K562 (cell line): ENCODE data around the gene MROH8. TPM values are rescaled to one million over a fixed set of nuclear protein-coding genes. Genes with fewer than 3 reads are reported as not detected.
A peak's percentile ranks its signal among the peaks of the same experiment; 100 is the strongest.

Source experiments
- ATF7 ChIP-seq: fragments of 450-650 bp; IDR thresholded peaks from 2 replicates; pipeline ENCODE4 v1.7.1; 2014; ENCODE audit warnings: mild to moderate bottlenecking, moderate library complexity
- C11orf30 ChIP-seq: fragments of 450-650 bp; IDR thresholded peaks from 2 replicates; pipeline ENCODE4 v1.6.1; 2016; ENCODE audit warnings: low read depth, mild to moderate bottlenecking
- DNMT1 ChIP-seq: fragments of 450-650 bp; IDR thresholded peaks from 2 replicates; pipeline ENCODE4 v1.6.1; 2016; ENCODE audit warnings: antibody characterized with exemption, mild to moderate bottlenecking
- ELF2 ChIP-seq: fragments of 250-450 bp; sonication (Bioruptor Pico); IDR thresholded peaks from 2 replicates; pipeline ENCODE4 v1.5.0; 2021; ENCODE audit warnings: mild to moderate bottlenecking
- FOXK2 ChIP-seq, 2 experiments: fragments of 450-650 bp; IDR thresholded peaks in 1 of 2; conservative IDR thresholded peaks in 1 of 2; 2 replicates each; pipeline ENCODE4 v1.6.1; 2016; ENCODE audit warnings: low read depth in 2 of 2, mild to moderate bottlenecking in 1 of 2
- KAT8 ChIP-seq: fragments of 450-650 bp; IDR thresholded peaks from 2 replicates; pipeline ENCODE4 v1.6.1; 2016; ENCODE audit warnings: low read depth, mild to moderate bottlenecking
- KHSRP ChIP-seq: fragments of 450-650 bp; IDR thresholded peaks from 2 replicates; pipeline ENCODE4 v1.6.1; 2017
- MAFK ChIP-seq: IDR thresholded peaks from 2 replicates; pipeline ENCODE4 v1.6.1; 2011; ENCODE audit warnings: low read length, improper control_type of control experiment
- PHB ChIP-seq: fragments of 250-450 bp; sonication (Bioruptor Pico); IDR thresholded peaks from 2 replicates; pipeline ENCODE4 v1.5.0; 2021
- POLR2H ChIP-seq: IDR thresholded peaks from 2 replicates; pipeline ENCODE4 v1.6.1; 2016; ENCODE audit warnings: missing genetic modification characterization, low read depth, mild to moderate bottlenecking, control low read depth, missing compliant biosample characterization, moderate library complexity
- PRPF4 ChIP-seq: fragments of 200-400 bp; formaldehyde crosslinking; IDR thresholded peaks from one replicate; pipeline ENCODE4 v1.6.1; 2017; ENCODE audit warnings: low read length, low read depth, mild to moderate bottlenecking; ENCODE audit not compliant: insufficient read depth, poor library complexity, severe bottlenecking
- RBM15 ChIP-seq: fragments of 200-400 bp; formaldehyde crosslinking; IDR thresholded peaks from 2 replicates; pipeline ENCODE4 v1.6.1; 2018; ENCODE audit warnings: mild to moderate bottlenecking, low read length, moderate library complexity; ENCODE audit not compliant: insufficient read depth
- SAFB ChIP-seq: fragments of 200-400 bp; formaldehyde crosslinking; IDR thresholded peaks from 2 replicates; pipeline ENCODE4 v1.6.1; 2017; ENCODE audit warnings: low read depth, low read length, borderline replicate concordance
- TRIM24 ChIP-seq, 2 experiments: fragments of 450-650 bp; IDR thresholded peaks; 2 replicates each; pipeline ENCODE4 v1.6.1; 2016
- ZKSCAN8 ChIP-seq: fragments of 200-800 bp; sonication (Bioruptor generic); IDR thresholded peaks from 2 replicates; pipeline ENCODE4 v1.6.1; 2016; ENCODE audit warnings: missing genetic modification characterization, missing compliant biosample characterization
- ZNF282 ChIP-seq: sonication (generic); formaldehyde crosslinking; IDR thresholded peaks from 2 replicates; pipeline ENCODE4 v1.8.1; 2023; ENCODE audit warnings: missing genetic modification reagents
- ZNF354B ChIP-seq: fragments of 250-450 bp; sonication (Bioruptor Pico); IDR thresholded peaks from 2 replicates; pipeline ENCODE4 v1.4.0; 2020
- ZNF384 ChIP-seq: IDR thresholded peaks from 2 replicates; pipeline ENCODE4 v1.6.1; 2012; ENCODE audit warnings: low read depth, low read length, improper control_type of control experiment
- polyA plus RNA-seq, 8 experiments: library from polyadenylated mRNA; depleted of rRNA in 4 of 8; stranded (reverse) in 5 of 8; unstranded in 3 of 8; fragments of >200 nt; fragmentation: Nextera tagmentation in 2 of 8; fragmentation: Illumina TruSeq in 1 of 8; extraction: Ambion mirVana in 2 of 8; extraction: Trizol in 1 of 8; gene quantifications; 2 replicates each; pipeline versions ENCODE4 v1.2.1 to v1.2.3, GENCODE V29; 2011 to 2014; ENCODE audit warnings: inconsistent platforms in 1 of 8, missing spikeins in 1 of 8
- total RNA-seq, 7 experiments: library from RNA; depleted of rRNA in 6 of 7; stranded (reverse); fragments of >200 nt in 6 of 7; fragmentation: Illumina TruSeq in 2 of 7; extraction: Trizol in 2 of 7; gene quantifications; 2 replicates each; pipeline versions ENCODE4 v1.2.1 to v1.2.3, GENCODE V29; 2011 to 2021; ENCODE audit warnings: low replicate concordance in 1 of 7
- TF ChIP-seq, protein P1 (sequence below): fragments of 250-450 bp; sonication (Bioruptor Pico); IDR thresholded peaks from 2 replicates; pipeline ENCODE4 v1.5.0; 2020; ENCODE audit warnings: mild to moderate bottlenecking
- TF ChIP-seq, protein P2 (sequence below): fragments of 450-650 bp; IDR thresholded peaks from 2 replicates; pipeline ENCODE4 v1.7.1; 2018; ENCODE audit warnings: mild to moderate bottlenecking, low read depth; ENCODE audit not compliant: partially characterized antibody
- TF ChIP-seq, protein P3 (sequence below): fragments of 450-650 bp; IDR thresholded peaks from 2 replicates; pipeline ENCODE4 v1.6.1; 2018; ENCODE audit warnings: mild to moderate bottlenecking, low read depth; ENCODE audit not compliant: partially characterized antibody
- TF ChIP-seq, protein P4 (sequence below), 2 experiments: fragments of 250-450 bp in 1 of 2; fragments of 450-650 bp in 1 of 2; sonication (Bioruptor Pico) in 1 of 2; IDR thresholded peaks; 2 replicates each; pipeline versions ENCODE4 v1.6.1 to v1.8.0; 2016 to 2021; ENCODE audit warnings: mild to moderate bottlenecking in 2 of 2, moderate library complexity in 2 of 2, missing compliant biosample characterization in 1 of 2, missing genetic modification characterization in 1 of 2

MROH8 gene
- total and polyA plus RNA-seq, 9 of the 15 experiments (the other 6 are each of a cell fraction or from before 2014, with no cell fraction given): 0.21 to 1.5 (median 0.78) TPM

DNA sequence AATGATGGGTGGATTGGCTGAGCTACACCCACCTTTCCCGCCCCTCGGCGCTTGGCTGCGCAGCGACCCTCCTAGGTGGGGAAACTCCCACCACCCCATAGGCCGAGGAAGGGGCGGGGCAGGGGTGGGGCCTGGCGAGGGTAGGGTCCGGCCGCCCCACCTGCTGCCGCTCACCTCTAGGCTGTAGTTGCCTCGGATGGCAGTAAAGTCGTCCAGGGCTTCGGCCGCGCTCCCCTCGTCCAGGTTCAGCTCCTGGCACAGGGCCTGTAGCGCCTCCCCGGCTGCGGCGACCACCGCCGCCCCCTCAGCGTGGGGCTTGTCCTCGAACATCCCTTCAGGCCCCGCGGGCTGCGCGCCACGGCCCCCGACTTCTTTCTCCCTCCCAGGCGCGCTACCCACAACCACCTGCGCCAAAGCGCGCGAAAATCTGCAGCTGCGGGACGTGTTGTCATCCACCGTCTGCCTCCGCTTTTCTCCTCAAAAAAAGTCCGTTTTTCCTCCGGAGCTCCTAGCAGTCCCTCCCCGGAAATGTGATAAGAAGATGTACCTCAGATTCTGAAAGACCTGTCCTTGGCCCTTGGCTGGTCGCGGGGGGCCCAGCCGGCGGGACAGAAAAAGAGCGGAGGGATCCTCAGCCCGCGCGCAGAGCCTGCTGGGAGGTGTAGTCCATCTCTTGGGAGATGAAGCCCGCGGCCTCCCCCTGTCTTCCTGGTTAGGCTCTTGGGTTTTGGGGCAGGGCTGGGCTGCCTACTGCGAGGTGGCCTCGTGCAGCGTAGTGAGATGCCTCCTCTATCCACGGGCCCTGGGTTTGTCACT, 83.5 kb downstream of the MROH8 start, which contains the start of gene RBL1 (continued):
- no peak for TF ChIP-seq PRPF4
- no peak for TF ChIP-seq ZKSCAN8 (CRISPR knock-in tag)
- TF ChIP-seq POLR2H: peak; percentile 44
- no peak for TF ChIP-seq KAT8
- TF ChIP-seq ZNF282 (CRISPR knock-in tag): no peak
- TF ChIP-seq, protein P1, sequence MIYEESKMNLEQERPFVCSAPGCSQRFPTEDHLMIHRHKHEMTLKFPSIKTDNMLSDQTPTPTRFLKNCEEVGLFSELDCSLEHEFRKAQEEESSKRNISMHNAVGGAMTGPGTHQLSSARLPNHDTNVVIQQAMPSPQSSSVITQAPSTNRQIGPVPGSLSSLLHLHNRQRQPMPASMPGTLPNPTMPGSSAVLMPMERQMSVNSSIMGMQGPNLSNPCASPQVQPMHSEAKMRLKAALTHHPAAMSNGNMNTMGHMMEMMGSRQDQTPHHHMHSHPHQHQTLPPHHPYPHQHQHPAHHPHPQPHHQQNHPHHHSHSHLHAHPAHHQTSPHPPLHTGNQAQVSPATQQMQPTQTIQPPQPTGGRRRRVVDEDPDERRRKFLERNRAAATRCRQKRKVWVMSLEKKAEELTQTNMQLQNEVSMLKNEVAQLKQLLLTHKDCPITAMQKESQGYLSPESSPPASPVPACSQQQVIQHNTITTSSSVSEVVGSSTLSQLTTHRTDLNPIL (CRISPR knock-in tag): no peak
- TF ChIP-seq, protein P2, sequence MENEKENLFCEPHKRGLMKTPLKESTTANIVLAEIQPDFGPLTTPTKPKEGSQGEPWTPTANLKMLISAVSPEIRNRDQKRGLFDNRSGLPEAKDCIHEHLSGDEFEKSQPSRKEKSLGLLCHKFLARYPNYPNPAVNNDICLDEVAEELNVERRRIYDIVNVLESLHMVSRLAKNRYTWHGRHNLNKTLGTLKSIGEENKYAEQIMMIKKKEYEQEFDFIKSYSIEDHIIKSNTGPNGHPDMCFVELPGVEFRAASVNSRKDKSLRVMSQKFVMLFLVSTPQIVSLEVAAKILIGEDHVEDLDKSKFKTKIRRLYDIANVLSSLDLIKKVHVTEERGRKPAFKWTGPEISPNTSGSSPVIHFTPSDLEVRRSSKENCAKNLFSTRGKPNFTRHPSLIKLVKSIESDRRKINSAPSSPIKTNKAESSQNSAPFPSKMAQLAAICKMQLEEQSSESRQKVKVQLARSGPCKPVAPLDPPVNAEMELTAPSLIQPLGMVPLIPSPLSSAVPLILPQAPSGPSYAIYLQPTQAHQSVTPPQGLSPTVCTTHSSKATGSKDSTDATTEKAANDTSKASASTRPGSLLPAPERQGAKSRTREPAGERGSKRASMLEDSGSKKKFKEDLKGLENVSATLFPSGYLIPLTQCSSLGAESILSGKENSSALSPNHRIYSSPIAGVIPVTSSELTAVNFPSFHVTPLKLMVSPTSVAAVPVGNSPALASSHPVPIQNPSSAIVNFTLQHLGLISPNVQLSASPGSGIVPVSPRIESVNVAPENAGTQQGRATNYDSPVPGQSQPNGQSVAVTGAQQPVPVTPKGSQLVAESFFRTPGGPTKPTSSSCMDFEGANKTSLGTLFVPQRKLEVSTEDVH: peak; percentile 100
- no peak for TF ChIP-seq MAFK
- TF ChIP-seq ZNF354B: no peak
- peak; percentile 86 for TF ChIP-seq ELF2 (CRISPR knock-in tag)
- TF ChIP-seq C11orf30: peak; percentile 67
- TF ChIP-seq, protein P3, sequence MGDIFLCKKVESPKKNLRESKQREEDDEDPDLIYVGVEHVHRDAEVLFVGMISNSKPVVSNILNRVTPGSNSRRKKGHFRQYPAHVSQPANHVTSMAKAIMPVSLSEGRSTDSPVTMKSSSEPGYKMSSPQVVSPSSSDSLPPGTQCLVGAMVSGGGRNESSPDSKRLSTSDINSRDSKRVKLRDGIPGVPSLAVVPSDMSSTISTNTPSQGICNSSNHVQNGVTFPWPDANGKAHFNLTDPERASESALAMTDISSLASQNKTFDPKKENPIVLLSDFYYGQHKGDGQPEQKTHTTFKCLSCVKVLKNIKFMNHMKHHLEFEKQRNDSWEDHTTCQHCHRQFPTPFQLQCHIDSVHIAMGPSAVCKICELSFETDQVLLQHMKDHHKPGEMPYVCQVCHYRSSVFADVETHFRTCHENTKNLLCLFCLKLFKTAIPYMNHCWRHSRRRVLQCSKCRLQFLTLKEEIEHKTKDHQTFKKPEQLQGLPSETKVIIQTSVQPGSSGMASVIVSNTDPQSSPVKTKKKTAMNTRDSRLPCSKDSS: no peak
- TF ChIP-seq ZNF384: no peak
- no peak for TF ChIP-seq DNMT1
- TF ChIP-seq SAFB: peak; percentile 55; the same call in 1 of the 2 replicates
- peak; percentile 94 to 98 for TF ChIP-seq FOXK2 (conservative IDR thresholded peaks at IDR 0.05 in 1 of 2, IDR thresholded peaks at IDR 0.05 in 1 of 2; ENCODE audit: low read depth in 2 of 2)
- peak; percentile 78 to 83 for TF ChIP-seq TRIM24 (IDR thresholded peaks at IDR 0.05)
- peak; percentile 94 for TF ChIP-seq ATF7
- TF ChIP-seq RBM15: no peak
- TF ChIP-seq, protein P4, sequence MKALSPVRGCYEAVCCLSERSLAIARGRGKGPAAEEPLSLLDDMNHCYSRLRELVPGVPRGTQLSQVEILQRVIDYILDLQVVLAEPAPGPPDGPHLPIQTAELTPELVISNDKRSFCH (CRISPR knock-in tag; IDR thresholded peaks at IDR 0.05): no peak
- TF ChIP-seq, protein P4 (tag; IDR thresholded peaks at IDR 0.05): peak; percentile 95
- TF ChIP-seq KHSRP: no peak
- TF ChIP-seq PHB (CRISPR knock-in tag): no peak
